Chondrocyte (in vitro differentiated cells): ENCODE measurements around the gene IL1B. TPM values are rescaled to one million over a fixed set of nuclear protein-coding genes. Genes with fewer than 3 reads are reported as not detected.

ENCODE experiments used
- DNase-seq: peaks from one replicate; pipeline ENCODE4 v3.0.0; 2021; ENCODE audit warnings: mixed read lengths, low spot score
- H3K27ac Mint-ChIP-seq: one replicate; pipeline ENCODE4 v1.8.0; 2021; ENCODE audit warnings: mild to moderate bottlenecking, moderate library complexity, mixed read lengths; ENCODE audit not compliant: unreplicated experiment
- H3K27me3 Mint-ChIP-seq: 2 replicates; pipeline ENCODE4 v1.8.0; 2021; ENCODE audit warnings: low read depth, mixed read lengths
- H3K36me3 Mint-ChIP-seq: 2 replicates; pipeline ENCODE4 v1.8.0; 2021; ENCODE audit warnings: low read depth, mixed read lengths
- H3K4me1 Mint-ChIP-seq: 2 replicates; pipeline ENCODE4 v1.8.0; 2021; ENCODE audit warnings: low read depth, mild to moderate bottlenecking, mixed read lengths
- H3K4me3 Mint-ChIP-seq: one replicate; pipeline ENCODE4 v1.8.0; 2021; ENCODE audit warnings: mild to moderate bottlenecking, moderate library complexity, mixed read lengths; ENCODE audit not compliant: unreplicated experiment
- H3K9me3 Mint-ChIP-seq: 2 replicates; pipeline ENCODE4 v1.8.0; 2021; ENCODE audit warnings: low read depth, mixed read lengths
- CTCF ChIP-seq: fragments of 200-600 bp; sonication (generic); IDR thresholded peaks from 2 replicates; pipeline ENCODE4 v1.5.0; 2021; ENCODE audit warnings: antibody characterized with exemption, mild to moderate bottlenecking, moderate library complexity
- total RNA-seq: library from RNA; stranded (reverse); gene quantifications from 3 replicates; pipeline ENCODE4 v1.2.1, GENCODE V29; 2021

The IL1B gene
- total RNA-seq, 1 donor from 2014 or later: not detected

- no peak for TF ChIP-seq CTCF
- no peaks in the 10 kb centered on the region for H3K27me3 Mint-ChIP-seq
- H3K36me3 Mint-ChIP-seq: no peaks in the 10 kb centered on the region
- no peak overlapping the region for H3K27ac Mint-ChIP-seq
- DNase-seq: no peak
- no peak overlapping the region for H3K4me3 Mint-ChIP-seq
- H3K9me3 Mint-ChIP-seq: no peaks in the 10 kb centered on the region
- peaks cover 3% of the 10 kb centered on the region for H3K4me1 Mint-ChIP-seq
These were observed 13.4 kb upstream of the IL1B start for GRCh38 chr2:112849956-112850355.

GRCh38 chr2:112848833-112849232 lies 12.3 kb upstream of the IL1B start:
- no peaks in the 10 kb centered on the region for H3K36me3 Mint-ChIP-seq

GRCh38 chr2:112846031-112846430 lies 9.5 kb upstream of the IL1B start:
- DNase-seq: no peak
- no peak for TF ChIP-seq CTCF
- Mint-ChIP-seq H3K4me3 (no peak overlapping the region), H3K36me3 (no peaks in the 10 kb centered on the region), H3K4me1 (peaks cover 3% of the 10 kb centered on the region), H3K27me3 (no peaks in the 10 kb centered on the region), H3K9me3 (no peaks in the 10 kb centered on the region), H3K27ac (no peak overlapping the region)

More at GRCh38 chr2:112848833-112849232, 12.3 kb upstream of the IL1B start:
- no peak for DNase-seq
- no peaks in the 10 kb centered on the region for H3K9me3 Mint-ChIP-seq
- no peak for TF ChIP-seq CTCF
- no peak overlapping the region for H3K27ac Mint-ChIP-seq
- H3K4me1 Mint-ChIP-seq: peaks cover 3% of the 10 kb centered on the region
- no peak overlapping the region for H3K4me3 Mint-ChIP-seq
- no peaks in the 10 kb centered on the region for H3K27me3 Mint-ChIP-seq

- DNase-seq: no peak
- no peaks in the 10 kb centered on the region for H3K36me3 Mint-ChIP-seq
These were observed 7.3 kb upstream of the IL1B start for GRCh38 chr2:112843836-112844235.

GRCh38 chr2:112843288-112843687 lies 6.7 kb upstream of the IL1B start:
- H3K27me3 Mint-ChIP-seq: no peaks in the 10 kb centered on the region
- TF ChIP-seq CTCF: no peak
- H3K27ac Mint-ChIP-seq: no peak overlapping the region
- no peaks in the 10 kb centered on the region for H3K9me3 Mint-ChIP-seq
- H3K36me3 Mint-ChIP-seq: no peaks in the 10 kb centered on the region
- peaks cover 6% of the 10 kb centered on the region for H3K4me1 Mint-ChIP-seq
- no peak overlapping the region for H3K4me3 Mint-ChIP-seq
- DNase-seq: no peak

More at GRCh38 chr2:112843836-112844235, 7.3 kb upstream of the IL1B start:
- H3K27me3 Mint-ChIP-seq: no peaks in the 10 kb centered on the region
- no peak overlapping the region for H3K27ac Mint-ChIP-seq
- H3K4me3 Mint-ChIP-seq: no peak overlapping the region
- no peaks in the 10 kb centered on the region for H3K9me3 Mint-ChIP-seq
- TF ChIP-seq CTCF: no peak
- peaks cover 9% of the 10 kb centered on the region for H3K4me1 Mint-ChIP-seq
